Esophagus squamous epithelium (tissue), 5 donors: Measurements from ENCODE around the gene POLH. TPM values are rescaled to one million over a fixed set of nuclear protein-coding genes. Genes with fewer than 3 reads are reported as not detected.

ENCODE experiments used
- DNase-seq: peaks from one replicate; lab custom pipeline; 2025; lab: John Stamatoyannopoulos, UW
- H3K27ac ChIP-seq, 4 donors: fragments of 200-600 bp; sonication (generic); one replicate each; pipeline ENCODE4 v1.5.1; 2016 to 2019; ENCODE audit warnings: mild to moderate bottlenecking in 1 of 4
- H3K27me3 ChIP-seq, 4 donors: fragments of 200-600 bp; sonication (generic); 1 replicate in 3 of 4; 2 replicates in 1 of 4; pipeline versions ENCODE4 v1.5.1 to v1.6.0; 2017 to 2021; ENCODE audit warnings: antibody characterized with exemption in 1 of 4
- H3K36me3 ChIP-seq, 3 donors: fragments of 200-600 bp; sonication (generic); one replicate each; pipeline ENCODE4 v1.5.1; 2016 to 2019
- H3K4me1 ChIP-seq, 3 donors: fragments of 200-600 bp; sonication (generic); one replicate each; pipeline ENCODE4 v1.5.1; 2017 to 2019
- H3K4me3 ChIP-seq, 4 donors: fragments of 200-600 bp; sonication (generic); 1 replicate in 3 of 4; 2 replicates in 1 of 4; pipeline ENCODE4 v1.5.1; 2016 to 2019; ENCODE audit warnings: mild to moderate bottlenecking in 2 of 4, moderate library complexity in 1 of 4
- H3K9me3 ChIP-seq, 3 donors: fragments of 200-600 bp; sonication (generic); one replicate each; pipeline ENCODE4 v1.5.1; 2016 to 2019
- POLR2A ChIP-seq, 4 donors: fragments of 450-650 bp; IDR thresholded peaks; one replicate each; pipeline ENCODE4 v1.6.1; 2017; ENCODE audit warnings: antibody characterized with exemption in 4 of 4, mild to moderate bottlenecking in 4 of 4, moderate library complexity in 3 of 4
- WGBS, 2 donors: methylation state at CpG; one replicate each; pipeline ENCODE4 v1.1.5; 2018; 5-methylcytosine and 5-hydroxymethylcytosine counted together
- intact Hi-C: fragments of 100-400 bp; cut with DNase I; formaldehyde crosslinking; loops from one replicate; pipeline ENCODE4 v1.15.0; 2022
- total RNA-seq, 4 donors: library from RNA; depleted of rRNA; stranded (reverse); fragments of >200 nt; gene quantifications; one replicate each; pipeline ENCODE4 v1.1.0, GENCODE V29; 2016
- TF ChIP-seq, protein P1 (sequence below), 6 experiments: fragments of 450-650 bp in 4 of 6; fragments of 200-600 bp in 2 of 6; sonication (generic) in 2 of 6; IDR thresholded peaks; one replicate each; pipeline ENCODE4 v1.5.1; 2016 to 2019; ENCODE audit warnings: antibody characterized with exemption in 6 of 6, mild to moderate bottlenecking in 4 of 6, moderate library complexity in 4 of 6
- donor health status: DM: yes; HTN: yes; CAD: no.

Gene POLH
- total RNA-seq, 4 donors from 2014 or later, result 5.3 to 14.8 (median 12.4) TPM

DNA sequence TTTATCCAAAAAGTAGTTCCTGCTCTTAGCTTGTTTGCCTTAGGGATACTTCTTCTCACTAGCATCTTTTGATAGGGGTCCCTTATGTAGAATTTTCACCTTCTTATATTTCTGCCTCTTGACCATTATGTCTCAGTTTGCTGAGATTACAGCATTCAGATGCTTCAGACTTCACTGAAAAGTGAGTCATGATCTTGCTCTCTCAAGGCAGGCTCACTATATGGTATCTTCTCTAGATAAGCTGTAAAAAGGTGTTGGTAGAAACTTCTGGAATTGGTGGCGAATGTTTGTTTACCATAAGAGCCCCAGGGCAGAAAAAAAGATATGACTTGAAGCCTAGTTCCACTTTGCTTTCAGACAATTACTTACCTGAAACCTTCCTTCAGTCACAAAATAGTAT is 33.4 kb downstream of the POLH start:
- WGBS, 2 donors, result 88 to 100% methylated on average over 1 of the region's 1 CpG
- no peak overlapping the region for H3K27ac ChIP-seq
- TF ChIP-seq, protein P1, sequence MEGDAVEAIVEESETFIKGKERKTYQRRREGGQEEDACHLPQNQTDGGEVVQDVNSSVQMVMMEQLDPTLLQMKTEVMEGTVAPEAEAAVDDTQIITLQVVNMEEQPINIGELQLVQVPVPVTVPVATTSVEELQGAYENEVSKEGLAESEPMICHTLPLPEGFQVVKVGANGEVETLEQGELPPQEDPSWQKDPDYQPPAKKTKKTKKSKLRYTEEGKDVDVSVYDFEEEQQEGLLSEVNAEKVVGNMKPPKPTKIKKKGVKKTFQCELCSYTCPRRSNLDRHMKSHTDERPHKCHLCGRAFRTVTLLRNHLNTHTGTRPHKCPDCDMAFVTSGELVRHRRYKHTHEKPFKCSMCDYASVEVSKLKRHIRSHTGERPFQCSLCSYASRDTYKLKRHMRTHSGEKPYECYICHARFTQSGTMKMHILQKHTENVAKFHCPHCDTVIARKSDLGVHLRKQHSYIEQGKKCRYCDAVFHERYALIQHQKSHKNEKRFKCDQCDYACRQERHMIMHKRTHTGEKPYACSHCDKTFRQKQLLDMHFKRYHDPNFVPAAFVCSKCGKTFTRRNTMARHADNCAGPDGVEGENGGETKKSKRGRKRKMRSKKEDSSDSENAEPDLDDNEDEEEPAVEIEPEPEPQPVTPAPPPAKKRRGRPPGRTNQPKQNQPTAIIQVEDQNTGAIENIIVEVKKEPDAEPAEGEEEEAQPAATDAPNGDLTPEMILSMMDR (IDR thresholded peaks at IDR 0.05), result no peak
- no peak for TF ChIP-seq POLR2A (IDR thresholded peaks at IDR 0.05)
- no peaks in the 10 kb centered on the region for H3K27me3 ChIP-seq
- no peaks in the 10 kb centered on the region for H3K4me1 ChIP-seq
- intact Hi-C loops, result no loop called here
- no peak for DNase-seq
- H3K36me3 ChIP-seq, result peaks cover 10 to 79% (median 28%) of the 10 kb centered on the region in 3 donors
- no peak overlapping the region for H3K4me3 ChIP-seq
- H3K9me3 ChIP-seq, result no peaks in the 10 kb centered on the region

DNA sequence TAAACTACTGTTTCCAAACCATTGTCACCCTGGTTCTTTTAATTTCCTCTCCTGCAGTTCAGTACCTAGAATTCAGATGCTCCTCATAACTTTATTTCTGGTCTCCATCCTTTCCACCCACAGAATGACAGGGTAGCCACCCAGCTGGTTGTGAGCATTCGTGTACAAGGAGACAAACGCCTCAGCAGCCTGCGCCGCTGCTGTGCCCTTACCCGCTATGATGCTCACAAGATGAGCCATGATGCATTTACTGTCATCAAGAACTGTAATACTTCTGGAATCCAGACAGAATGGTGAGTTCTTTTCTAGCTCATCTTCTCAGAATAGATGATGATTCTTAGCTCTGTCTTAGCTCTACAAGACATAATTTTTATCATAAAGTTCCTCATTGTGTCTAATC is 34.4 kb downstream of the POLH start:
- no peak overlapping the region for H3K4me3 ChIP-seq
- no peaks in the 10 kb centered on the region for H3K27me3 ChIP-seq
- intact Hi-C loops, result no loop called here
- no peaks in the 10 kb centered on the region for H3K4me1 ChIP-seq
- no peaks in the 10 kb centered on the region for H3K9me3 ChIP-seq
- no peak for TF ChIP-seq POLR2A (IDR thresholded peaks at IDR 0.05)
- TF ChIP-seq, protein P1 (IDR thresholded peaks at IDR 0.05), result no peak
- 95 to 98% methylated on average over 5 of the region's 5 CpGs for WGBS, 2 donors
- no peak overlapping the region for H3K27ac ChIP-seq
- no peak for DNase-seq
- peaks cover 10 to 79% (median 23%) of the 10 kb centered on the region in 3 donors for H3K36me3 ChIP-seq

DNA sequence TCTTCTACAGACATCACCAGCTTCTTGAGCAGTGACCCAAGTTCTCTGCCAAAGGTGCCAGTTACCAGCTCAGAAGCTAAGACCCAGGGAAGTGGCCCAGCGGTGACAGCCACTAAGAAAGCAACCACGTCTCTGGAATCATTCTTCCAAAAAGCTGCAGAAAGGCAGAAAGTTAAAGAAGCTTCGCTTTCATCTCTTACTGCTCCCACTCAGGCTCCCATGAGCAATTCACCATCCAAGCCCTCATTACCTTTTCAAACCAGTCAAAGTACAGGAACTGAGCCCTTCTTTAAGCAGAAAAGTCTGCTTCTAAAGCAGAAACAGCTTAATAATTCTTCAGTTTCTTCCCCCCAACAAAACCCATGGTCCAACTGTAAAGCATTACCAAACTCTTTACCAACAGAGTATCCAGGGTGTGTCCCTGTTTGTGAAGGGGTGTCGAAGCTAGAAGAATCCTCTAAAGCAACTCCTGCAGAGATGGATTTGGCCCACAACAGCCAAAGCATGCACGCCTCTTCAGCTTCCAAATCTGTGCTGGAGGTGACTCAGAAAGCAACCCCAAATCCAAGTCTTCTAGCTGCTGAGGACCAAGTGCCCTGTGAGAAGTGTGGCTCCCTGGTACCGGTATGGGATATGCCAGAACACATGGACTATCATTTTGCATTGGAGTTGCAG is 37.9 kb downstream of the POLH start:
- Histone ChIP-seq H3K27me3 (no peaks in the 10 kb centered on the region), H3K36me3 (peaks cover 10 to 69% (median 23%) of the 10 kb centered on the region in 3 donors), H3K4me1 (no peaks in the 10 kb centered on the region), H3K27ac (no peak overlapping the region), H3K9me3 (no peaks in the 10 kb centered on the region), H3K4me3 (no peak overlapping the region)
- intact Hi-C loops, result no loop called here
- WGBS, 2 donors, result 93% methylated on average over 2 to 6 of the region's 6 CpGs
- no peak for DNase-seq
- no peak for TF ChIP-seq POLR2A (IDR thresholded peaks at IDR 0.05)
- TF ChIP-seq, protein P1 (IDR thresholded peaks at IDR 0.05), result no peak

DNA sequence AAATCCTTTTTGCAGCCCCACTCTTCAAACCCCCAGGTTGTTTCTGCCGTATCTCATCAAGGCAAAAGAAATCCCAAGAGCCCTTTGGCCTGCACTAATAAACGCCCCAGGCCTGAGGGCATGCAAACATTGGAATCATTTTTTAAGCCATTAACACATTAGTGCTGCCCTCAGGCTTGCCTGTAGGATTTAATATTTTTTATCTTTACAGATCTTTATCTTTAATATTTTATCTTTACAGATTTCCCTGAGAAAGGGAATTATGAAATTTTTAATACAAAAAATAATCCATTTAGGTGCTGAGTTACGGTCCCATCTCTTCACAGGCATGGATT is 38.4 kb downstream of the POLH start:
- intact Hi-C loops, result no loop called here
- WGBS, 2 donors, result 62 to 71% methylated on average over 3 of the region's 3 CpGs
- Histone ChIP-seq H3K27me3 (no peaks in the 10 kb centered on the region), H3K4me3 (no peak overlapping the region), H3K27ac (no peak overlapping the region), H3K4me1 (no peaks in the 10 kb centered on the region), H3K9me3 (no peaks in the 10 kb centered on the region), H3K36me3 (peaks cover 10 to 73% (median 23%) of the 10 kb centered on the region in 3 donors)
- TF ChIP-seq POLR2A (IDR thresholded peaks at IDR 0.05), result no peak
- TF ChIP-seq, protein P1 (IDR thresholded peaks at IDR 0.05), result no peak
- DNase-seq, result no peak

DNA sequence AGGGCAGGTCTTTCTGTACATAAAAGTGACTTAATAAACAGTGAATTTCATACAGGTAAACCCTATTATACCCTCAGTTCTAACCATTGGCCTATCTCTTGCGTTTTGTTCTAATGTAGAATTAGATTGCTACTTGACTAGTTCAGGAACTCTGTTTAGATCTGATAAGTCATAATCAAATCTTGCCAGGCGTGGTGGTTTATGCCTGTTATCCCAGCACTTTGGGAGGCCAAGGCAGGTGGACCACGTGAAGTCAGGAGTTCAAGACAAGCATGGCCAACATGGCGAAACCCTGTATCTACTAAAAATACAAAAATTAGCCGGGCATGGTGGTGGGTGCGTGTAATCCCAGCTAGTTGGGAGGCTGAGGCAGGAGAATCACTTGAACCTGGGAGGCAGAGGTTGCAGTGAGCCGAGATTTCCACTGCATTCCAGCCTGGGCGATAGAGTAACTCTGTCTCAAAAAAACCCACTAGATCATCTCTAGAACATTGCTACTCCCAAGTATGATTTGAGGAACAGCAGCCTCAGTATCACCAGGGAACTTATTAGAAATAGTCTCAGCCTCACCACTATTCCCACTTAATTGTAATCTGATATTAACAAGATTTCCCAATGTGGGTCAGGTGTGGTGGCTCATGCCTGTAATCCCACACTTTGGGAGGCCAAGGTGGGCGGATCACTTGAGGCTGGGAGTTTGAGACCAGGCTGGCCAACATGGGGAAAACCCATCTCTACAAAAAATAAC is 40.9 kb downstream of the POLH start:
- intact Hi-C loops, result no loop called here
- Histone ChIP-seq H3K4me3 (no peak overlapping the region), H3K27me3 (no peaks in the 10 kb centered on the region), H3K36me3 (peaks cover 21 to 80% (median 25%) of the 10 kb centered on the region in 3 donors), H3K27ac (no peak overlapping the region), H3K4me1 (no peaks in the 10 kb centered on the region), H3K9me3 (no peaks in the 10 kb centered on the region)
- DNase-seq, result no peak
- 89 to 93% methylated on average over 8 to 9 of the region's 9 CpGs for WGBS, 2 donors
- TF ChIP-seq, protein P1 (IDR thresholded peaks at IDR 0.05), result no peak
- no peak for TF ChIP-seq POLR2A (IDR thresholded peaks at IDR 0.05)
